Stimulated activated CD4-positive, alpha-beta T cell treated with anti-CD3 and anti-CD28 coated beads, Interleukin-4, amount 100 ng/mL, for 48 hours (primary cell): ENCODE measurements around the gene LRRC61.

ENCODE experiments used
- DNase-seq, 2 donors: peaks; one replicate each; pipeline ENCODE4 v3.0.0-alpha.2; 2020; ENCODE audit warnings: low read depth in 2 of 2

LRRC61 gene

GRCh38 chr7:150355666-150356059 lies 32.5 kb downstream of the LRRC61 start:
- no peak for DNase-seq

- no peak for DNase-seq
Measured at GRCh38 chr7:150356265-150356897, 33.2 kb downstream of the LRRC61 start.

GRCh38 chr7:150357270-150357669 lies 34.1 kb downstream of the LRRC61 start:
- DNase-seq: peak in 1 of 2 donors; percentile 48

GRCh38 chr7:150357771-150358427 lies 34.7 kb downstream of the LRRC61 start:
- DNase-seq: no peak

- no peak for DNase-seq
Measured at GRCh38 chr7:150358433-150358832, 35.3 kb downstream of the LRRC61 start.

- no peak for DNase-seq
Measured at GRCh38 chr7:150358988-150359621, 36.0 kb downstream of the LRRC61 start.

GRCh38 chr7:150359622-150360362 lies 36.6 kb downstream of the LRRC61 start:
- no peak for DNase-seq

GRCh38 chr7:150360363-150361058 lies 37.4 kb downstream of the LRRC61 start:
- DNase-seq: no peak

GRCh38 chr7:150361402-150361801 lies 38.2 kb downstream of the LRRC61 start:
- DNase-seq: no peak

GRCh38 chr7:150361807-150362621 lies 38.9 kb downstream of the LRRC61 start:
- DNase-seq: no peak

- DNase-seq: no peak
Measured at GRCh38 chr7:150363370-150363769, 40.2 kb downstream of the LRRC61 start.

- DNase-seq: no peak
Measured at GRCh38 chr7:150363872-150364271, 40.7 kb downstream of the LRRC61 start.

- no peak for DNase-seq
Measured at GRCh38 chr7:150365194-150365593, 42.0 kb downstream of the LRRC61 start.

GRCh38 chr7:150365673-150366398 lies 42.7 kb downstream of the LRRC61 start:
- DNase-seq: no peak

- no peak for DNase-seq
Measured at GRCh38 chr7:150367677-150368095, 44.5 kb downstream of the LRRC61 start.

- DNase-seq: peak; percentile 74 to 82
Measured at GRCh38 chr7:150368096-150368883, 45.1 kb downstream of the LRRC61 start, which contains the start of gene REPIN1. REPIN1 (plus strand) TSS chr7:150368822; CDS start chr7:150369712, 890 bp downstream.

GRCh38 chr7:150368884-150369747 lies 46.0 kb downstream of the LRRC61 start:
- DNase-seq: no peak
